Endothelial cell of umbilical vein (primary cell): Measurements from ENCODE around the gene COX5A. TPM values are rescaled to one million over a fixed set of nuclear protein-coding genes. Genes with fewer than 3 reads are reported as not detected.

ENCODE experiments used
- BruUV-seq: library from RNA; stranded (reverse); fragments of 400-500 nt; replicated peaks from 2 replicates; lab custom pipeline; 2021; lab: Mats Ljungman, UMichigan
- CTCF ChIA-PET: fragments of 300-600, 350-600 bp; sonication (Branson Sonifier 250); formaldehyde crosslinking; loops from one replicate; lab custom pipeline; 2021; ENCODE audit warnings: antibody characterized with exemption, inconsistent platforms; lab: Charles Lee
- POLR2A ChIA-PET: fragments of 300-600, 350-600 bp; sonication (Branson Sonifier 250); formaldehyde crosslinking; loops from one replicate; lab custom pipeline; 2021; ENCODE audit warnings: antibody characterized with exemption, inconsistent platforms; lab: Charles Lee
- DNase-seq: peaks from one replicate; pipeline ENCODE4 v3.0.0-alpha.2; 2011; ENCODE audit warnings: low read depth, low spot score
- FAIRE-seq: peaks from 2 replicates; lab custom pipeline; 2011; peaks lifted over from hg19 to GRCh38; lab: Jason Lieb, UNC
- H2AFZ ChIP-seq: 2 replicates; pipeline ENCODE4 v1.6.0; 2012; ENCODE audit warnings: low read depth, low read length, control low read depth, inconsistent platforms
- H3K27ac ChIP-seq: 2 replicates; pipeline ENCODE4 v1.5.1; 2011; ENCODE audit warnings: low read depth, mild to moderate bottlenecking, control low read depth, low read length, moderate library complexity; ENCODE audit not compliant: insufficient read depth
- H3K27me3 ChIP-seq, 2 experiments: 2 replicates each; pipeline versions ENCODE4 v1.6.0 to v1.6.1; 2011; ENCODE audit warnings: low read length in 2 of 2, mixed read lengths in 1 of 2; ENCODE audit not compliant: control insufficient read depth in 2 of 2, insufficient read depth in 2 of 2
- H3K36me3 ChIP-seq, 2 experiments: 2 replicates in 1 of 2; 3 replicates in 1 of 2; pipeline ENCODE4 v1.5.1; 2011; ENCODE audit warnings: low read length in 2 of 2, mild to moderate bottlenecking in 1 of 2, moderate library complexity in 1 of 2; ENCODE audit not compliant: control insufficient read depth in 2 of 2, insufficient read depth in 2 of 2; ENCODE audit errors: extremely low read depth in 1 of 2
- H3K4me1 ChIP-seq: 3 replicates; pipeline ENCODE4 v1.5.1; 2011; ENCODE audit warnings: mild to moderate bottlenecking, low read length; ENCODE audit not compliant: control insufficient read depth, insufficient read depth; ENCODE audit errors: extremely low read depth
- H3K4me2 ChIP-seq: 2 replicates; pipeline ENCODE4 v1.6.1; 2011; ENCODE audit warnings: low read length, control low read depth, mixed read lengths; ENCODE audit not compliant: insufficient read depth
- H3K4me3 ChIP-seq, 3 experiments: fragments of 200-600 bp in 1 of 3; sonication (generic), shearing (Covaris generic) in 1 of 3; replicated peaks in 1 of 3; 2 replicates each; pipeline ENCODE4 v1.5.1; 2011 to 2016; ENCODE audit warnings: control low read depth in 3 of 3, low read length in 3 of 3, mild to moderate bottlenecking in 2 of 3, inconsistent platforms in 1 of 3, low read depth in 1 of 3, moderate library complexity in 1 of 3; ENCODE audit not compliant: insufficient read depth in 1 of 3
- H3K79me2 ChIP-seq: 2 replicates; pipeline ENCODE4 v1.6.0; 2012; ENCODE audit warnings: low read length, inconsistent platforms; ENCODE audit not compliant: control insufficient read depth, insufficient read depth
- H3K9ac ChIP-seq: replicated peaks from 2 replicates; pipeline ENCODE3; 2011; ENCODE audit warnings: low read length, control low read depth; ENCODE audit not compliant: insufficient read depth; ENCODE audit errors: extremely low read depth
- H3K9me1 ChIP-seq: replicated peaks from 3 replicates; pipeline ENCODE4 v1.6.0; 2011; ENCODE audit warnings: mild to moderate bottlenecking, low read length; ENCODE audit not compliant: control insufficient read depth, insufficient read depth; ENCODE audit errors: extremely low read depth
- H3K9me3 ChIP-seq: replicated peaks from 2 replicates; pipeline ENCODE4 v1.5.1; 2012; ENCODE audit warnings: low read length, inconsistent platforms; ENCODE audit not compliant: control insufficient read depth, insufficient read depth
- H4K20me1 ChIP-seq: replicated peaks from 2 replicates; pipeline ENCODE3; 2011; ENCODE audit warnings: mild to moderate bottlenecking, low read length; ENCODE audit not compliant: control insufficient read depth, insufficient read depth; ENCODE audit errors: extremely low read depth
- CTCF ChIP-seq, 2 donors: IDR thresholded peaks; 1 replicate in 1 of 2; 2 replicates in 1 of 2; pipeline ENCODE4 v1.5.1; 2011; ENCODE audit warnings: low read length in 2 of 2, mild to moderate bottlenecking in 2 of 2, moderate library complexity in 2 of 2, control low read depth in 1 of 2, inconsistent platforms in 1 of 2, low read depth in 1 of 2; ENCODE audit not compliant: insufficient read depth in 1 of 2; ENCODE audit errors: extremely low read depth in 1 of 2
- EZH2 ChIP-seq: IDR thresholded peaks from 2 replicates; pipeline ENCODE4 v1.6.1; 2012; ENCODE audit warnings: borderline replicate concordance, low read depth, mild to moderate bottlenecking, moderate library complexity, low read length, inconsistent platforms; ENCODE audit not compliant: severe bottlenecking
- FOS ChIP-seq: IDR thresholded peaks from 2 replicates; pipeline ENCODE4 v1.6.1; 2011; ENCODE audit warnings: mild to moderate bottlenecking, low read length, moderate library complexity, borderline replicate concordance; ENCODE audit not compliant: insufficient read depth
- JUN ChIP-seq: IDR thresholded peaks from 2 replicates; pipeline ENCODE4 v1.6.1; 2011; ENCODE audit warnings: borderline replicate concordance, low read depth; ENCODE audit not compliant: insufficient read length, insufficient read depth
- MAX ChIP-seq: IDR thresholded peaks from 2 replicates; pipeline ENCODE4 v1.6.1; 2011; ENCODE audit not compliant: insufficient read depth, insufficient read length
- MYC ChIP-seq: IDR thresholded peaks from one replicate; pipeline ENCODE4 v1.6.1; 2011; ENCODE audit warnings: mild to moderate bottlenecking, low read depth, low read length
- POLR2A ChIP-seq: IDR thresholded peaks from 2 replicates; pipeline ENCODE4 v1.6.1; 2012; ENCODE audit warnings: low read depth, mild to moderate bottlenecking, control low read depth, low read length
- dilution Hi-C: fragments of 300-500 bp; cut with MboI; formaldehyde crosslinking; loops from one replicate; pipeline ENCODE4 v1.15.0; 2019; ENCODE audit warnings: low sequenced_read_pairs; ENCODE audit not compliant: extremely low pct_ligation_motif_present
- intact Hi-C: fragments of 100-400 bp; cut with micrococcal nuclease; formaldehyde crosslinking; loops from one replicate; pipeline ENCODE4 v1.10.0; 2022
- polyA plus RNA-seq, 4 experiments: library from polyadenylated mRNA; depleted of rRNA in 3 of 4; stranded (reverse) in 3 of 4; unstranded in 1 of 4; fragments of >200 nt; gene quantifications; 2 replicates each; pipeline versions ENCODE4 v1.2.1 to v1.2.3, GENCODE V29; 2011 to 2012; ENCODE audit warnings: missing spikeins in 1 of 4
- total RNA-seq: library from RNA; stranded (reverse); gene quantifications from 2 replicates; pipeline ENCODE4 v1.2.3, GENCODE V29; 2021

Gene COX5A
- total and polyA plus RNA-seq, 2 donors (not counting 3 experiments of a cell fraction or from before 2014, with no cell fraction given), result 134 to 220 TPM

- DNase-seq (peak; percentile 43), FAIRE-seq (peak; percentile 79)
- Histone ChIP-seq H3K9ac (no peak overlapping the region), H3K27ac (no peak overlapping the region), H3K79me2 (peaks cover 4% of the 10 kb centered on the region), H3K4me1 (peaks cover 3% of the 10 kb centered on the region), H3K9me3 (no peaks in the 10 kb centered on the region), H4K20me1 (no peaks in the 10 kb centered on the region), H3K27me3 (no peaks in the 10 kb centered on the region), H3K4me3 (no peak overlapping the region), H3K9me1 (no peaks in the 10 kb centered on the region), H2AFZ (no peak overlapping the region), H3K4me2 (no peak overlapping the region), H3K36me3 (peaks cover 6 to 16% of the 10 kb centered on the region in 2 experiments)
- ChIA-PET CTCF (interaction anchor here (0.9 to 1.5 kb wide), 5 partner anchors 14 to 138 kb away, joined by 3 to 6 read pairs (median 3); partner anchors contain the start of genes CSK, FAM219B and RPP25), POLR2A (interaction anchor here (0.6 kb wide), 1 partner anchor 167 kb away, joined by 4 read pairs; no protein-coding TSS in a partner anchor)
- no TSS peak for BruUV-seq
- TF ChIP-seq CTCF (IDR thresholded peaks at IDR 0.05; ENCODE audit: extremely low read depth in 1 of 2, insufficient read depth in 1 of 2, low read depth in 1 of 2, low read length in 2 of 2), result no peak
- TF ChIP-seq JUN, result peak; percentile 49
- dilution Hi-C loops (no loop called here), intact Hi-C loops (no loop called here)
These were observed 17.4 kb downstream of the COX5A start for GRCh38 chr15:74920456-74920855.

- CTCF ChIA-PET, result interaction anchor here (1.3 kb wide), 3 partner anchors 11 to 16 kb away, joined by 3 to 7 read pairs (median 5); partner anchors contain the start of gene FAM219B
- FAIRE-seq (peak; percentile 44), DNase-seq (no peak)
- Histone ChIP-seq H4K20me1 (no peaks in the 10 kb centered on the region), H3K4me3 (no peak overlapping the region), H2AFZ (no peak overlapping the region), H3K36me3 (peaks cover 8 to 16% of the 10 kb centered on the region in 2 experiments), H3K9me3 (no peaks in the 10 kb centered on the region), H3K9me1 (no peaks in the 10 kb centered on the region), H3K27ac (no peak overlapping the region), H3K79me2 (no peaks in the 10 kb centered on the region), H3K4me2 (no peak overlapping the region), H3K9ac (no peak overlapping the region), H3K4me1 (peaks cover 3% of the 10 kb centered on the region), H3K27me3 (no peaks in the 10 kb centered on the region)
- POLR2A ChIA-PET, result interaction anchor here (0.7 kb wide), 1 partner anchor 567 kb away, joined by 4 read pairs; no protein-coding TSS in a partner anchor
- no TSS peak for BruUV-seq
- intact Hi-C loops, result no loop called here
- dilution Hi-C loops, result no loop called here
- TF ChIP-seq MAX (no peak), CTCF (IDR thresholded peaks at IDR 0.05; ENCODE audit: extremely low read depth in 1 of 2, insufficient read depth in 1 of 2, low read depth in 1 of 2, low read length in 2 of 2) (no peak), FOS (no peak), MYC (no peak), EZH2 (no peak), POLR2A (no peak)
These were observed 20.2 kb downstream of the COX5A start for GRCh38 chr15:74917676-74918075.
